ENCODE data around the gene DCAF7. TPM values are rescaled to one million over a fixed set of nuclear protein-coding genes. Genes with fewer than 3 reads are reported as not detected.

The DCAF7 gene
- total and polyA plus RNA-seq, 7 experiments from 2014 or later, result 26.0 to 128 (median 70.0) TPM

- no peaks in the 10 kb centered on the region for H3K9me3 Mint-ChIP-seq
- H3K4me1 Mint-ChIP-seq, result peaks cover 14 to 39% (median 25%) of the 10 kb centered on the region in 7 donors
- Histone ChIP-seq H3K4me3 (ENCODE audit: low read length) (no peak overlapping the region), H3K4me1 (ENCODE audit: control insufficient read depth in 2 of 2, insufficient read depth in 2 of 2, low read length in 2 of 2) (no peaks in the 10 kb centered on the region), H3K27me3 (ENCODE audit: control insufficient read depth in 2 of 2, insufficient read depth in 2 of 2, low read length in 2 of 2) (no peaks in the 10 kb centered on the region), H3K9me3 (ENCODE audit: control insufficient read depth in 2 of 3, low read length in 3 of 3) (no peaks in the 10 kb centered on the region), H3K36me3 (ENCODE audit: control insufficient read depth in 2 of 3, insufficient read depth in 3 of 3, low read length in 3 of 3) (peaks cover 0 to 50% (median 17%) of the 10 kb centered on the region in 3 experiments), H3K27ac (ENCODE audit: low read depth, low read length) (no peak overlapping the region)
- no peak for DNase-seq
- peak overlapping the region in 4 of 9 donors; percentile 33 to 72 (median 68) for H3K27ac Mint-ChIP-seq
- ChIA-PET POLR2A (interaction anchor here (0.6 to 1.1 kb wide), 2 partner anchors 21 to 139 kb away, joined by 3 read pairs; no protein-coding TSS in a partner anchor), CTCF (no interaction called here)
- H3K4me3 Mint-ChIP-seq, result no peak overlapping the region
- H3K27me3 Mint-ChIP-seq, result no peaks in the 10 kb centered on the region
- intact Hi-C loops (cut with micrococcal nuclease), result no loop called here
- no peak for ATAC-seq
- H3K36me3 Mint-ChIP-seq, result peaks cover 8 to 45% (median 17%) of the 10 kb centered on the region in 5 donors
These were observed 28.5 kb downstream of the DCAF7 start for GRCh38 chr17:63578769-63579111.

GRCh38 chr17:63579633-63580032 lies 29.4 kb downstream of the DCAF7 start:
- Histone ChIP-seq H3K27me3 (ENCODE audit: control insufficient read depth in 2 of 2, insufficient read depth in 2 of 2, low read length in 2 of 2) (no peaks in the 10 kb centered on the region), H3K36me3 (ENCODE audit: control insufficient read depth in 2 of 3, insufficient read depth in 3 of 3, low read length in 3 of 3) (peaks cover 0 to 53% (median 20%) of the 10 kb centered on the region in 3 experiments), H3K4me1 (ENCODE audit: control insufficient read depth in 2 of 2, insufficient read depth in 2 of 2, low read length in 2 of 2) (no peaks in the 10 kb centered on the region), H3K9me3 (ENCODE audit: control insufficient read depth in 2 of 3, low read length in 3 of 3) (no peaks in the 10 kb centered on the region), H3K27ac (ENCODE audit: low read depth, low read length) (no peak overlapping the region), H3K4me3 (ENCODE audit: low read length) (no peak overlapping the region)
- H3K27me3 Mint-ChIP-seq, result no peaks in the 10 kb centered on the region
- H3K27ac Mint-ChIP-seq, result peak overlapping the region in 3 of 9 donors; percentile 26 to 65 (median 35)
- no peaks in the 10 kb centered on the region for H3K9me3 Mint-ChIP-seq
- H3K36me3 Mint-ChIP-seq, result peaks cover 10 to 50% (median 18%) of the 10 kb centered on the region in 5 donors
- intact Hi-C loops (cut with micrococcal nuclease), result no loop called here
- DNase-seq (no peak), ATAC-seq (no peak)
- ChIA-PET CTCF (no interaction called here), POLR2A (interaction anchor here (1.1 kb wide), 1 partner anchor 140 kb away, joined by 3 read pairs; no protein-coding TSS in a partner anchor)
- H3K4me3 Mint-ChIP-seq, result no peak overlapping the region
- peaks cover 12 to 33% (median 22%) of the 10 kb centered on the region in 7 donors for H3K4me1 Mint-ChIP-seq

GRCh38 chr17:63587770-63588169 lies 37.5 kb downstream of the DCAF7 start:
- DNase-seq, result no peak
- Mint-ChIP-seq H3K4me1 (peaks cover 12 to 21% (median 17%) of the 10 kb centered on the region in 7 donors), H3K36me3 (peaks cover 13 to 67% (median 36%) of the 10 kb centered on the region in 5 donors), H3K27ac (no peak overlapping the region), H3K27me3 (no peaks in the 10 kb centered on the region), H3K9me3 (no peaks in the 10 kb centered on the region), H3K4me3 (no peak overlapping the region)
- peaks cover 19 to 78% (median 28%) of the 10 kb centered on the region in 3 experiments for H3K36me3 ChIP-seq (ENCODE audit: control insufficient read depth in 2 of 3, insufficient read depth in 3 of 3, low read length in 3 of 3)
- ChIA-PET CTCF (interaction anchor here (0.6 kb wide), 1 partner anchor 325 kb away, joined by 4 read pairs; no protein-coding TSS in a partner anchor), POLR2A (interaction anchor here (1.1 kb wide), 1 partner anchor 15 kb away, joined by 3 read pairs; no protein-coding TSS in a partner anchor)
- H3K27ac ChIP-seq (ENCODE audit: low read depth, low read length), result no peak overlapping the region
- no peaks in the 10 kb centered on the region for H3K9me3 ChIP-seq (ENCODE audit: control insufficient read depth in 2 of 3, low read length in 3 of 3)
- no peak for ATAC-seq
- H3K4me1 ChIP-seq (ENCODE audit: control insufficient read depth in 2 of 2, insufficient read depth in 2 of 2, low read length in 2 of 2), result peaks cover 0 to 10% of the 10 kb centered on the region in 2 donors
- no peaks in the 10 kb centered on the region for H3K27me3 ChIP-seq (ENCODE audit: control insufficient read depth in 2 of 2, insufficient read depth in 2 of 2, low read length in 2 of 2)
- H3K4me3 ChIP-seq (ENCODE audit: low read length), result no peak overlapping the region
- intact Hi-C loops (cut with micrococcal nuclease), result no loop called here

- intact Hi-C loops (cut with micrococcal nuclease), result no loop called here
- Histone ChIP-seq H3K27me3 (ENCODE audit: control insufficient read depth in 2 of 2, insufficient read depth in 2 of 2, low read length in 2 of 2) (no peaks in the 10 kb centered on the region), H3K36me3 (ENCODE audit: control insufficient read depth in 2 of 3, insufficient read depth in 3 of 3, low read length in 3 of 3) (peaks cover 19 to 76% (median 24%) of the 10 kb centered on the region in 3 experiments), H3K27ac (ENCODE audit: low read depth, low read length) (no peak overlapping the region), H3K4me3 (ENCODE audit: low read length) (no peak overlapping the region), H3K4me1 (ENCODE audit: control insufficient read depth in 2 of 2, insufficient read depth in 2 of 2, low read length in 2 of 2) (peaks cover 0 to 10% of the 10 kb centered on the region in 2 donors), H3K9me3 (ENCODE audit: control insufficient read depth in 2 of 3, low read length in 3 of 3) (no peaks in the 10 kb centered on the region)
- peak overlapping the region in 2 of 9 donors; percentile 58 to 72 for H3K27ac Mint-ChIP-seq
- no peaks in the 10 kb centered on the region for H3K9me3 Mint-ChIP-seq
- no peaks in the 10 kb centered on the region for H3K27me3 Mint-ChIP-seq
- peaks cover 8 to 61% (median 30%) of the 10 kb centered on the region in 5 donors for H3K36me3 Mint-ChIP-seq
- ChIA-PET POLR2A (interaction anchor here (1.1 kb wide), 1 partner anchor 14 kb away, joined by 3 read pairs; no protein-coding TSS in a partner anchor), CTCF (no interaction called here)
- H3K4me3 Mint-ChIP-seq, result no peak overlapping the region
- DNase-seq (no peak), ATAC-seq (no peak)
- peaks cover 11 to 19% (median 13%) of the 10 kb centered on the region in 7 donors for H3K4me1 Mint-ChIP-seq
These were observed 38.5 kb downstream of the DCAF7 start for GRCh38 chr17:63588797-63589196.

- H3K27me3 ChIP-seq (ENCODE audit: control insufficient read depth in 2 of 2, insufficient read depth in 2 of 2, low read length in 2 of 2), result no peaks in the 10 kb centered on the region
- peak overlapping the region in 6 of 9 donors; percentile 35 to 71 (median 58) for H3K27ac Mint-ChIP-seq
- H3K9me3 ChIP-seq (ENCODE audit: control insufficient read depth in 2 of 3, low read length in 3 of 3), result no peaks in the 10 kb centered on the region
- ATAC-seq (no peak), DNase-seq (no peak)
- no peak overlapping the region for H3K4me3 ChIP-seq (ENCODE audit: low read length)
- H3K9me3 Mint-ChIP-seq, result no peaks in the 10 kb centered on the region
- peaks cover 10 to 14% (median 11%) of the 10 kb centered on the region in 7 donors for H3K4me1 Mint-ChIP-seq
- intact Hi-C loops (cut with micrococcal nuclease), result no loop called here
- no peaks in the 10 kb centered on the region for H3K27me3 Mint-ChIP-seq
- peaks cover 0 to 10% of the 10 kb centered on the region in 2 donors for H3K4me1 ChIP-seq (ENCODE audit: control insufficient read depth in 2 of 2, insufficient read depth in 2 of 2, low read length in 2 of 2)
- H3K36me3 ChIP-seq (ENCODE audit: control insufficient read depth in 2 of 3, insufficient read depth in 3 of 3, low read length in 3 of 3), result peaks cover 19 to 73% (median 21%) of the 10 kb centered on the region in 3 experiments
- H3K4me3 Mint-ChIP-seq, result no peak overlapping the region
- ChIA-PET CTCF (interaction anchor here (0.6 kb wide), 1 partner anchor 105 kb away, joined by 5 read pairs; no protein-coding TSS in a partner anchor), POLR2A (interaction anchor here (0.6 kb wide), 1 partner anchor 933 kb away, joined by 3 read pairs; no protein-coding TSS in a partner anchor)
- H3K27ac ChIP-seq (ENCODE audit: low read depth, low read length), result no peak overlapping the region
- H3K36me3 Mint-ChIP-seq, result peaks cover 8 to 60% (median 27%) of the 10 kb centered on the region in 5 donors
These were observed 39.4 kb downstream of the DCAF7 start for GRCh38 chr17:63589646-63590045.

GRCh38 chr17:63592797-63593196 lies 42.5 kb downstream of the DCAF7 start:
- no peak for ATAC-seq
- Mint-ChIP-seq H3K27me3 (no peaks in the 10 kb centered on the region), H3K4me1 (peaks cover 0 to 10% (median 3%) of the 10 kb centered on the region in 7 donors), H3K36me3 (peaks cover 8 to 46% (median 21%) of the 10 kb centered on the region in 5 donors), H3K9me3 (no peaks in the 10 kb centered on the region), H3K4me3 (no peak overlapping the region), H3K27ac (peak overlapping the region in 1 of 9 donors; percentile 63)
- Histone ChIP-seq H3K36me3 (ENCODE audit: control insufficient read depth in 2 of 3, insufficient read depth in 3 of 3, low read length in 3 of 3) (peaks cover 17 to 48% (median 19%) of the 10 kb centered on the region in 3 experiments), H3K27ac (ENCODE audit: low read depth, low read length) (no peak overlapping the region), H3K9me3 (ENCODE audit: control insufficient read depth in 2 of 3, low read length in 3 of 3) (no peaks in the 10 kb centered on the region), H3K4me3 (ENCODE audit: low read length) (no peak overlapping the region), H3K4me1 (ENCODE audit: control insufficient read depth in 2 of 2, insufficient read depth in 2 of 2, low read length in 2 of 2) (peaks cover 0 to 13% of the 10 kb centered on the region in 2 donors), H3K27me3 (ENCODE audit: control insufficient read depth in 2 of 2, insufficient read depth in 2 of 2, low read length in 2 of 2) (no peaks in the 10 kb centered on the region)
- CTCF ChIA-PET, result no interaction called here
- intact Hi-C loops (cut with micrococcal nuclease), result no loop called here
- POLR2A ChIA-PET, result interaction anchor here (0.6 to 1.1 kb wide), 3 partner anchors 113 to 149 kb away, joined by 3 to 4 read pairs (median 3); partner anchors contain the start of gene STRADA
- DNase-seq, result no peak
